HG02852 (cell line): Measurements from ENCODE around the gene NT5E.
"Not testable (repeated sequence)": the region's sequence is repeated elsewhere in the genome, so short reads cannot be mapped to it uniquely, and the experiment has no call there.

Source experiments
- ATAC-seq: cut with Tn5 transposase; IDR thresholded peaks from one replicate; pipeline ENCODE4 v1.9.1; 2021; ENCODE audit warnings: mild to moderate bottlenecking, moderate library complexity; ENCODE audit not compliant: unreplicated experiment

The NT5E gene

GRCh38 chr6:85484948-85485347, 35.1 kb downstream of the NT5E start:
- ATAC-seq: no peak

- ATAC-seq: no peak
These were observed 40.8 kb downstream of the NT5E start for GRCh38 chr6:85490516-85491248.

GRCh38 chr6:85493389-85493788, 43.5 kb downstream of the NT5E start:
- no peak for ATAC-seq

DNA sequence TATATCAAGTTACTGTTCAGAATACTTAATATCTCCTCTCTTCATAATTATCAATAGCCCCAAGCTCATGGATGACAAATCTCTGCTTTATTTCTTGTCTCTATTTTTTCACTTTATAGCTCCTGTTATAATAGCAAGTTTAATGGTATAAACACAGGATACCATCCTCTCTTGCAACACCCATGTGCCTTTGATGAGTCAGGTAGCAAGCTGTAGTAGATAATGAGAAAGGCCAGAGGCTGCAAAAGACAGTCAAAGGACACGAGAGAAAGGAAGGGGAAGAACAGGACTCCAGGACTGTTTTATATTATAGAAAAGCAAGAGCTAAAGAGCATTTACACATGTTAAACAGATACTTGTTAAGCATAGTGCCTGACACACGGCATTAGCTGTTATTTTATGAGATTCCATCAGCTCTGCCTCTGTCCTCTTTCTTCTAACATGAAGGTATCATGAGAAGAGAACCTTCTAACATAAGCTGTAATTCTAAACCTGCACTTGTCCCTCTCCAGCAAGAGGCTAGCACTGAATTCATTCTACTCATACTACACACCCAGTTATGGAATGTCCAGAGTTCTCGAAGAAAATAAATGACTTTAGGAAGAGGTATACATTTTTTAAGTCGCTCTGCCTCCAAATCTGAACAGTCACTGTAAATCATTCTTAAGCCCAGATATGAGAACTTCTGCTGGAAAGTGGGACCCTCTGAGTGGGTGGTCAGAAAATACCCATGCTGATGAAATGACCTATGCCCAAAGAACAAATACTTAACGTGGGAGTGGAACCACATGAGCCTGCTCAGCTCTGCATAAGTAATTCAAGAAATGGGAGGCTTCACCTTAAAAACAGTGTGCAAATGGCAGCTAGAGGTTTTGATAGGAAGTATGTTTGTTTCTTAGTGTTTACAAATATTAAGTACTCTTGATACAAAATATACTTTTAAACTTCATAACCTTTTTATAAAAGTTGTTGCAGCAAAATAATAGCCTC, 45.0 kb downstream of the NT5E start:
- no peak for ATAC-seq

DNA sequence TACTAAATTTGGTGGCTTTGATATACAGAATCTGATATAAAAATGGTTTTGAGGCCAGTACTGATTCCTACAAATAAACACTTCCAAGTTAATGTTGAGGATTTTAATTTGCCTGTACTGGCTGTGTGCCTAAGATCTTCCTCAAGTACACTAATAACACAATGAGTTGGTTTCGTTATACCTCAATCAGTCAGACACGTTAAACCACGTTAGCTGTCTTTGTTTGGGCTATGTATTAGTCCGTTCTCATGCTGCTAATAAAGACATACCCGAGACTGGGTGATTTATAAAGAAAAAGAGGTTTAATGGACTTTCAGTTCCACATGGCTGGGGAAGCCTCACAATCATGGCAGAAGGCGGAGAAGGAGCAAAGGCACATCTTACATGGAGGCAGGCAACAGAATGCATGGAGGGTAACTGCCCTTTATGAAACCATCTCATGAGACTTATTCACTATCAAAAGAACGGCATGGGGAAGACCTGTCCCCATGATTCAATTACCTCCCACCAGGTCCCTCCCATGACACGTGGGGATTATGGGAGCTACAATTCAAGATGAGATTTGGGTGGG, 46.2 kb downstream of the NT5E start:
- ATAC-seq: no peak

DNA sequence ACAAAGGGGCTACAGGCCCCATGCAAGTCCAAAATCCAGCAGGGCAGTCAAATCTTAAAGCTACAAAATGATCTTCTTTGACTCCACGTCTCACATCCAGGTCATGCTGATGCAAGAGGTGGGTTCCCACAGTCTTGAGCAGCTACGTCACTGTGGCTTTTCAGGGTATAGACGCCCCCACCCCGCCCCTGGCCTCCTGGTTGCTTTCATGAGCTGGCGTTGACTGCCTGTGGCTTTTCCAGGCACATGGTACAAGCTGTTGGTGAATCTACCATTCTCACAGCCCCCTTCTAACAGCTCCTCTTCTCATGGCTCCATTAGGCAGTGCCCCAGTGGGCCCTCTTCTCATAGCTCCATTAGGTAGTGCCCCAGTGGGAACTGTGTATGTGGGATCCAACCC, 47.0 kb downstream of the NT5E start:
- no peak for ATAC-seq

DNA sequence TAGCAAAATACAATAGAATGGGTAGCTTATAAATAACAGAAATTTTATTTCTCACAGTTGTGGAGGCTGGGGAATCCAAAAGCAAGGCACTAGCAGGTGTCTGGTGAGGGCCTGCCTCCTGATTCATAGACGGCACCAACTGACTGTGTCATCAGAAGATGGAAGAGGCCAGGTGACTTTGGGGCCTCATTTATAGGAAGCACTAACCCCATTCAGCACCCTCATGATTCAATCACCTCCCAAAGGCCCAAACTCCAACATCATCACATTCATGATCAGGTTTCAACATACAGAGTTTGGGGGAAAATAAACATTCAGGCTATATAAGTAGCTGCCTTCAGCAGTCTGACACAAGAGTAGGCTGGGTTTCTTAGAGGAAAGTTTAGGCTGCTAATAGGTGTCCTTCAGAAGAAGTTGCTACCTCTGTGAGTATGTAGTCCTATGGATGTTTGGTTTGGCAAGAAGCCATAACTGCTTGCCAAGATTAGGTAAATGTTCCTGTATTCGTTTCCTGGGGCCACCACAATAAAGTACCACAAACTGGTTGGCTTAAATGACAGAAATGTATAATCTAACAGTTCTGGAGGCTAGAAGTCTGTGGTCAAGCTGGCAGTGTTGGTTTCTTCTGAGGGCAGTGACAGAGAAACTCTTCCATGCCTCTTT, 48.8 kb downstream of the NT5E start:
- ATAC-seq: no peak

DNA sequence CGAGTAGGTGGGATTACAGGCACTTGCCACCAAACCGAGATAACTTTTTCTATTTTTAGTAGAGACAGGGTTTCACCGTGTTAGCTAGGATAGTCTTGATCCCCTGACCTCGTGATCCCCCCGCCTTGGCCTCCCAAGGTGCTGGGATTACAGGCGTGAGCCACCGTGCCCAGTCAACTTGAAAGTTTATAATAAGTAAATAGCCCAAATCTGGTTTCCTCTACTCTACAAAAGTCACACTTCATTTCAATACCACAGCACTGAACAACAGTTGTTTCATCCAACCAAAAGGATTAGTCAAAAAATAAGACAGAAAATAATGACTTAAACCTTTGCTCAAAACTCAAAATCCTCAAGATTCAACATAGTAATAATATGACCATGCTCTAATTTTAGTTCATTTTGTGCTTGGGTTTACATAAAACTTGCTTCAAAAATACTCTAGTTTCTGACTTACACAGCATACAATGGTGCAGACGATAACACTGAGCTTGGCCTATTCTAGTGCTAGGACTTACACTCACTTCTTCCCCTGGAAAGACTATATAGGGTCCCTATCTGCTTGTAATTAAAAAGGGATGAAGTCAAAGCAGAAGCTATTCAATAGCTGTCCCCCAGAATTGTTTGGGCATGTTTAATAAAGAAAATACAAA, 56.7 kb downstream of the NT5E start:
- ATAC-seq: peak; percentile 64

GRCh38 chr6:85516168-85516567, 66.3 kb downstream of the NT5E start:
- ATAC-seq: no peak

GRCh38 chr6:85524281-85524680, 74.4 kb downstream of the NT5E start:
- ATAC-seq: not testable (repeated sequence)

- ATAC-seq: no peak
These were observed 87.2 kb downstream of the NT5E start for GRCh38 chr6:85537055-85537494.

GRCh38 chr6:85544776-85545175, 94.9 kb downstream of the NT5E start:
- ATAC-seq: no peak
